HEK293 (cell line): ENCODE measurements around the gene BABAM1.

Source experiments
- CTCF ChIA-PET: fragments of 350-600 bp; formaldehyde crosslinking; extraction: SDS; loops from one replicate; lab custom pipeline; 2021; ENCODE audit warnings: antibody characterized with exemption; lab: Yijun Ruan, JAX
- POLR2A ChIA-PET: fragments of 300-600 bp; formaldehyde crosslinking; extraction: SDS; loops from one replicate; lab custom pipeline; 2020; ENCODE audit warnings: antibody characterized with exemption, inconsistent platforms; lab: Yijun Ruan, JAX
- H3K27ac ChIP-seq: fragments of 200-500 bp; sonication (Bioruptor generic); 2 replicates; pipeline ENCODE4 v1.5.1; 2014; ENCODE audit warnings: low read depth, low read length, control low read depth, inconsistent platforms; ENCODE audit errors: extremely low read depth
- H3K36me3 ChIP-seq, 2 experiments: fragments of 200-500 bp in 1 of 2; sonication (Bioruptor generic) in 1 of 2; 1 replicate in 1 of 2; 2 replicates in 1 of 2; pipeline ENCODE4 v1.5.1; 2014 to 2017; ENCODE audit warnings: inconsistent platforms in 2 of 2, low read length in 2 of 2; ENCODE audit not compliant: control insufficient read depth in 2 of 2, insufficient read depth in 1 of 2
- H3K4me1 ChIP-seq: fragments of 200-500 bp; sonication (Bioruptor generic); 2 replicates; pipeline ENCODE4 v1.5.1; 2014; ENCODE audit warnings: mild to moderate bottlenecking, low read length, inconsistent platforms; ENCODE audit not compliant: control insufficient read depth, insufficient read depth
- H3K4me3 ChIP-seq: 2 replicates; pipeline ENCODE4 v1.5.1; 2011; ENCODE audit warnings: low read depth, mild to moderate bottlenecking, control low read depth, low read length, moderate library complexity
- H3K9me3 ChIP-seq: fragments of 200-500 bp; sonication (Bioruptor generic); 2 replicates; pipeline ENCODE4 v1.5.1; 2014; ENCODE audit warnings: low read depth, low read length, inconsistent platforms; ENCODE audit not compliant: control insufficient read depth, insufficient read depth
- GLIS2 ChIP-seq: fragments of 450-650 bp; formaldehyde crosslinking; IDR thresholded peaks from 2 replicates; pipeline ENCODE4 v1.5.1; 2016; ENCODE audit warnings: missing biosample characterization, missing genetic modification characterization
- KLF10 ChIP-seq: fragments of 450-650 bp; IDR thresholded peaks from 2 replicates; pipeline ENCODE4 v1.5.1; 2018; ENCODE audit warnings: missing biosample characterization, mild to moderate bottlenecking, missing genetic modification characterization
- KLF16 ChIP-seq: fragments of 450-650 bp; formaldehyde crosslinking; IDR thresholded peaks from 2 replicates; pipeline ENCODE4 v1.5.1; 2017; ENCODE audit warnings: missing biosample characterization, missing genetic modification characterization
- SP7 ChIP-seq: fragments of 450-650 bp; formaldehyde crosslinking; IDR thresholded peaks from 2 replicates; pipeline ENCODE4 v1.5.1; 2016; ENCODE audit warnings: missing biosample characterization, missing genetic modification characterization
- WT1 ChIP-seq: fragments of 450-650 bp; formaldehyde crosslinking; IDR thresholded peaks from 2 replicates; pipeline ENCODE4 v1.5.1; 2016; ENCODE audit warnings: missing biosample characterization, missing genetic modification characterization
- ZBTB26 ChIP-seq: fragments of 450-650 bp; formaldehyde crosslinking; optimal IDR thresholded peaks from 2 replicates; pipeline ENCODE3; 2016; ENCODE audit warnings: missing biosample characterization, mild to moderate bottlenecking, missing genetic modification characterization
- ZBTB6 ChIP-seq: fragments of 450-650 bp; formaldehyde crosslinking; IDR thresholded peaks from 2 replicates; pipeline ENCODE4 v1.5.1; 2017; ENCODE audit warnings: missing biosample characterization, missing genetic modification characterization
- ZFP3 ChIP-seq: fragments of 450-650 bp; formaldehyde crosslinking; IDR thresholded peaks from 2 replicates; pipeline ENCODE4 v1.5.1; 2016; ENCODE audit warnings: low read depth, missing biosample characterization, missing genetic modification characterization
- ZNF146 ChIP-seq: fragments of 450-650 bp; formaldehyde crosslinking; IDR thresholded peaks from 2 replicates; pipeline ENCODE4 v1.5.1; 2016; ENCODE audit warnings: missing biosample characterization, missing genetic modification characterization
- ZNF169 ChIP-seq: fragments of 450-650 bp; formaldehyde crosslinking; IDR thresholded peaks from 2 replicates; pipeline ENCODE4 v1.5.1; 2016; ENCODE audit warnings: missing biosample characterization, missing genetic modification characterization
- ZNF23 ChIP-seq: fragments of 450-650 bp; formaldehyde crosslinking; IDR thresholded peaks from 2 replicates; pipeline ENCODE4 v1.5.1; 2016; ENCODE audit warnings: missing biosample characterization, missing genetic modification characterization, borderline replicate concordance
- ZNF324 ChIP-seq: fragments of 450-650 bp; formaldehyde crosslinking; IDR thresholded peaks from 2 replicates; pipeline ENCODE4 v1.5.1; 2016; ENCODE audit warnings: missing biosample characterization, missing genetic modification characterization
- ZNF350 ChIP-seq: fragments of 450-650 bp; formaldehyde crosslinking; IDR thresholded peaks from 2 replicates; pipeline ENCODE4 v1.5.0; 2017; ENCODE audit warnings: missing biosample characterization, mild to moderate bottlenecking, missing genetic modification characterization
- ZNF366 ChIP-seq: fragments of 450-650 bp; formaldehyde crosslinking; conservative IDR thresholded peaks from 2 replicates; pipeline ENCODE4 v1.5.1; 2016; ENCODE audit warnings: missing biosample characterization, missing genetic modification characterization
- ZNF426 ChIP-seq: fragments of 450-650 bp; formaldehyde crosslinking; IDR thresholded peaks from 2 replicates; pipeline ENCODE4 v1.5.1; 2017; ENCODE audit warnings: missing biosample characterization, missing genetic modification characterization, mild to moderate bottlenecking, inconsistent platforms, moderate library complexity
- ZNF513 ChIP-seq: fragments of 450-650 bp; IDR thresholded peaks from 2 replicates; pipeline ENCODE4 v1.5.1; 2018; ENCODE audit warnings: missing biosample characterization, missing genetic modification characterization
- ZNF544 ChIP-seq: fragments of 450-650 bp; formaldehyde crosslinking; IDR thresholded peaks from 2 replicates; pipeline ENCODE4 v1.5.0; 2017; ENCODE audit warnings: missing biosample characterization, missing genetic modification characterization
- ZNF558 ChIP-seq: fragments of 450-650 bp; formaldehyde crosslinking; IDR thresholded peaks from 2 replicates; pipeline ENCODE4 v1.5.1; 2016; ENCODE audit warnings: missing biosample characterization, missing genetic modification characterization
- ZNF629 ChIP-seq: fragments of 450-650 bp; formaldehyde crosslinking; IDR thresholded peaks from 2 replicates; pipeline ENCODE4 v1.5.1; 2017; ENCODE audit warnings: missing biosample characterization, missing genetic modification characterization
- ZNF768 ChIP-seq: fragments of 450-650 bp; formaldehyde crosslinking; IDR thresholded peaks from 2 replicates; pipeline ENCODE4 v1.5.1; 2018; ENCODE audit warnings: missing biosample characterization, mild to moderate bottlenecking, missing genetic modification characterization
- ZNF777 ChIP-seq: fragments of 450-650 bp; formaldehyde crosslinking; IDR thresholded peaks from 2 replicates; pipeline ENCODE4 v1.5.1; 2017; ENCODE audit warnings: missing biosample characterization, missing genetic modification characterization, borderline replicate concordance
- ZSCAN16 ChIP-seq: fragments of 450-650 bp; formaldehyde crosslinking; IDR thresholded peaks from 2 replicates; pipeline ENCODE4 v1.5.1; 2016; ENCODE audit warnings: missing biosample characterization, missing genetic modification characterization

The BABAM1 gene

DNA sequence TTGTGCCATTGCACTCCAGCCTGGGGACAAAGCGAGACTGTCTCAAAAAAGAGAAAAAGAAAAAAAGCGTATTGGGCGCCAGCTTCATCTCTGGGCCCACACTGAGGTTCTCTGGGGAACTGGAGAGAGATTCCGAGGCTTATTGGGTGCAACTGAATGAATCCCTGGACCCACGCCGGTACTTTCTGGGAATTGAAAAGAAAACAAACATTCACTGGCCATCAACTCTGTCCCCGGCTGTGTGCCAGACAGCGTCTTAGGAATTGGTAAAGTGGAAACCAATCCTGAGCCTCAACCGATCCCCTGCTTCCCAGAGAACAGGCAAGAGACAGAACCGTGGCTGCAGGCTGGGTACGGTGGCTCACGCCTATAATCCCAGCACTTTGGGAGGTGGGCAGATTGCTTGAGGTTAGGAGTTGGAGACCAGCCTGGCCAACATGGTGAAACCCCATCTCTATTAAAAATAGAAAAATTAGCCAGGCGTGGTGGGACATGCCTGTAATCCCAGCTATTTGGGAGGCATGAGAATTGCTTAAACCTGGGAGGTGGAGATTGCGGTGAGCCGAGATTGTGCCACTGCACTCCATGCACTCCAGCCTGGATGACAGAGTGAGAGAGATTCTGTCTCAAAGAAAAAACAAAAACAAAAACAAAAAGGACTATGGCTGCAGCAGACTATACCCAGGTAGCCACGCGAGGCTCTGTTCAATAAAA is 58.8 kb downstream of the BABAM1 start:
- peaks cover 0 to 23% of the 10 kb centered on the region in 2 experiments; a peak in 1 of 3 replicates for H3K36me3 ChIP-seq
- no peak overlapping the region for H3K27ac ChIP-seq
- no peak overlapping the region for H3K4me3 ChIP-seq
- TF ChIP-seq ZNF426 (no peak), ZBTB26 (tag by site-specific recombination) (no peak), ZNF350 (tag by site-specific recombination) (no peak), ZSCAN16 (no peak), SP7 (tag by site-specific recombination) (no peak), ZNF169 (no peak), ZFP3 (no peak), KLF10 (no peak), WT1 (no peak), ZNF544 (no peak)
- ChIA-PET POLR2A (interaction anchor here (2.2 kb wide), 1 partner anchor 16 kb away, joined by 12 read pairs; the partner anchor contains the start of gene DDA1), CTCF (interaction anchor here (0.7 to 0.8 kb wide), 2 partner anchors 21 to 61 kb away, joined by 3 read pairs; no protein-coding TSS in a partner anchor)
- no peaks in the 10 kb centered on the region for H3K4me1 ChIP-seq
- no peaks in the 10 kb centered on the region for H3K9me3 ChIP-seq

DNA sequence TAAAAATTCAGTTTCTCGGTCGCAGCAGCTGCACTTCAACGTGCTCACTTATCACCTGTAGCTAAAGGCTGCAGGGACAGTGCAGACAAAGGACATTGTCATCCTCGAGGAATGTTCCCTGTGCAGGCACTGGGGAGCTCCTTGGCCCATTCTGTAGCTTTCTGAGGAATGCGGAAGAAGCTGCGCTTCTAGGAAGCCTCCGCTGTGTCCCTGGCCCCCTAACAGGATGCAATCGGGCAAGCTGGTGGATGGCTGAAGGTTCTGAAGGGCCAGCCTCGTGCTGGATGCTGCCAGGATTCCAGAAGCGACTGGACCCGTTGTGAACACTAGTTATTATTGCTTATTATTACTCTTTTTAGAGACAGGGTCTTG is 59.3 kb downstream of the BABAM1 start:
- ChIA-PET POLR2A (no interaction called here), CTCF (interaction anchor here (0.8 kb wide), 1 partner anchor 60 kb away, joined by 3 read pairs; no protein-coding TSS in a partner anchor)
- Histone ChIP-seq H3K36me3 (peaks cover 0 to 20% of the 10 kb centered on the region in 2 experiments; a peak in 2 of 3 replicates), H3K9me3 (no peaks in the 10 kb centered on the region), H3K4me1 (no peaks in the 10 kb centered on the region), H3K4me3 (no peak overlapping the region)
- TF ChIP-seq ZNF23 (tag by site-specific recombination) (no peak), ZNF366 (tag by site-specific recombination) (no peak), KLF16 (tag by site-specific recombination) (no peak)
- TF ChIP-seq, all 188 proteins: peak for 0
- H3K27ac ChIP-seq: no peak overlapping the region

GRCh38 chr19:17327068-17327653 is 59.9 kb downstream of the BABAM1 start:
- Histone ChIP-seq H3K4me3 (no peak overlapping the region), H3K27ac (no peak overlapping the region), H3K9me3 (no peaks in the 10 kb centered on the region), H3K4me1 (no peaks in the 10 kb centered on the region), H3K36me3 (peaks cover 0 to 15% of the 10 kb centered on the region in 2 experiments; a peak in 2 of 3 replicates)
- CTCF ChIA-PET: interaction anchor here (0.8 kb wide), 1 partner anchor 60 kb away, joined by 3 read pairs; no protein-coding TSS in a partner anchor
- TF ChIP-seq ZNF324 (tag by site-specific recombination) (no peak), ZNF777 (no peak), ZNF629 (tag by site-specific recombination) (no peak), ZNF513 (tag by site-specific recombination) (no peak), ZBTB6 (0 out of 2 replicates have a peak, but pooled peaks have one; percentile 8), ZNF146 (tag by site-specific recombination) (no peak), ZNF558 (tag by site-specific recombination) (no peak), GLIS2 (0 out of 2 replicates have a peak, but pooled peaks have one; percentile 16), ZNF768 (tag by site-specific recombination) (no peak), ZNF23 (tag by site-specific recombination) (no peak)
- POLR2A ChIA-PET: interaction anchor here (2.0 to 2.6 kb wide), 2 partner anchors 9 to 18 kb away, joined by 8 to 13 read pairs; partner anchors contain the start of gene DDA1
